SH-SY5Y (cell line): Measurements from ENCODE around the gene GUCY2F.

Experiments used
- GATA2 ChIP-seq: IDR thresholded peaks from 2 replicates; pipeline ENCODE4 v1.6.1; 2011; ENCODE audit warnings: mild to moderate bottlenecking, low read depth, low read length
- GATA3 ChIP-seq: IDR thresholded peaks from 2 replicates; pipeline ENCODE4 v1.6.1; 2011; ENCODE audit warnings: low read depth, mild to moderate bottlenecking, low read length, moderate library complexity

DNA sequence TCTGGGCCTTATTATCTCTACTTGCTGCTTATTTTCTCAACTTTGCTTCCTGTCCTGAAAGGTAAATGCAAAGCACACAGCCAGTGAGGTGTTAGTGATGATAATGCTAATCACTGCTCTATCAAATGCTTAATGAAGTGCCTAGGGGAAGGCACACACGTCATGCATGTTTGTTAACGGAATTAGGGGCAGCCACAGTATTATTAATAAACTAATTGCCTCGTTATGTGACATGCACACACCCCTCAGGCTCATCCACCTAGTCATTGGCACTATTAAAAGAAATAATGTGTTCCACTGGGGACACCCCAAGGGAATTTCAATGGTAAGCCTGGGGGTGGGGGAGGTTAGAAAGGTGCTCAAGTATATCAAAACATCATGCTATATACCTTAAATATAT, 125.2 kb downstream of the GUCY2F start:
- TF ChIP-seq GATA2 (no peak), GATA3 (no peak)
